ENCODE data around the gene TGFB2.

Gene TGFB2

GRCh38 chr1:218421531-218421930, 76.4 kb downstream of the TGFB2 start:
- TF ChIP-seq CREB1 (IDR thresholded peaks at IDR 0.05; ENCODE audit: low read depth) (no peak), EP300 (IDR thresholded peaks at IDR 0.05; ENCODE audit: borderline replicate concordance) (no peak), CEBPB (IDR thresholded peaks at IDR 0.05) (no peak), RAD21 (IDR thresholded peaks at IDR 0.05; ENCODE audit: low read depth) (no peak), MAX (IDR thresholded peaks at IDR 0.05) (no peak), TAF1 (IDR thresholded peaks at IDR 0.05; ENCODE audit: low read depth) (no peak), FOXM1 (IDR thresholded peaks at IDR 0.05; ENCODE audit: borderline replicate concordance, low read depth) (no peak), EGR1 (IDR thresholded peaks at IDR 0.05) (no peak), TCF12 (IDR thresholded peaks at IDR 0.05; ENCODE audit: low read depth) (no peak), YY1 (IDR thresholded peaks at IDR 0.05; ENCODE audit: low read depth) (no peak), NFIC (IDR thresholded peaks at IDR 0.05) (no peak), USF1 (IDR thresholded peaks at IDR 0.05) (no peak), TEAD4 (IDR thresholded peaks at IDR 0.05) (no peak)
- TF ChIP-seq, protein P1, sequence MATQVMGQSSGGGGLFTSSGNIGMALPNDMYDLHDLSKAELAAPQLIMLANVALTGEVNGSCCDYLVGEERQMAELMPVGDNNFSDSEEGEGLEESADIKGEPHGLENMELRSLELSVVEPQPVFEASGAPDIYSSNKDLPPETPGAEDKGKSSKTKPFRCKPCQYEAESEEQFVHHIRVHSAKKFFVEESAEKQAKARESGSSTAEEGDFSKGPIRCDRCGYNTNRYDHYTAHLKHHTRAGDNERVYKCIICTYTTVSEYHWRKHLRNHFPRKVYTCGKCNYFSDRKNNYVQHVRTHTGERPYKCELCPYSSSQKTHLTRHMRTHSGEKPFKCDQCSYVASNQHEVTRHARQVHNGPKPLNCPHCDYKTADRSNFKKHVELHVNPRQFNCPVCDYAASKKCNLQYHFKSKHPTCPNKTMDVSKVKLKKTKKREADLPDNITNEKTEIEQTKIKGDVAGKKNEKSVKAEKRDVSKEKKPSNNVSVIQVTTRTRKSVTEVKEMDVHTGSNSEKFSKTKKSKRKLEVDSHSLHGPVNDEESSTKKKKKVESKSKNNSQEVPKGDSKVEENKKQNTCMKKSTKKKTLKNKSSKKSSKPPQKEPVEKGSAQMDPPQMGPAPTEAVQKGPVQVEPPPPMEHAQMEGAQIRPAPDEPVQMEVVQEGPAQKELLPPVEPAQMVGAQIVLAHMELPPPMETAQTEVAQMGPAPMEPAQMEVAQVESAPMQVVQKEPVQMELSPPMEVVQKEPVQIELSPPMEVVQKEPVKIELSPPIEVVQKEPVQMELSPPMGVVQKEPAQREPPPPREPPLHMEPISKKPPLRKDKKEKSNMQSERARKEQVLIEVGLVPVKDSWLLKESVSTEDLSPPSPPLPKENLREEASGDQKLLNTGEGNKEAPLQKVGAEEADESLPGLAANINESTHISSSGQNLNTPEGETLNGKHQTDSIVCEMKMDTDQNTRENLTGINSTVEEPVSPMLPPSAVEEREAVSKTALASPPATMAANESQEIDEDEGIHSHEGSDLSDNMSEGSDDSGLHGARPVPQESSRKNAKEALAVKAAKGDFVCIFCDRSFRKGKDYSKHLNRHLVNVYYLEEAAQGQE (IDR thresholded peaks at IDR 0.05; ENCODE audit: low read depth), result no peak

DNA sequence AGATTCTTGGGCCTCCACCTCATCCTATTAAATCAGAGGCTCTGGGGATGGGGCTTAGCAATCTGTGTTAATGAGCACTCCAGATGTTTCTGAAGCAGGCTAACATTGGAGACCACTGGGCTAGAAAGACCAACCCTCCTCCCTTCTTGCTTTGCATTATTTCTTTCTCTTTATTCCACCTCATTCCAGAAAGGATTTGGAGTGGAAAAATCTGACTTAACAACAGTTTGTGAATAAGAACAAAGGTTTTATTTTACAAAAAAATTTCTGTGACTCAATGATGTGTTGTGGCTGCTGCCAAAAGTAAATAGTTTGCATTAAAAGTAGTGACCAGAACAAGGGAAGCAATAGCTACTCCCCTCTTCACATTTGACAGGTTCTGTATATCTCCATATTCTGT, 79.4 kb downstream of the TGFB2 start:
- TF ChIP-seq TAF1 (IDR thresholded peaks at IDR 0.05; ENCODE audit: low read depth) (no peak), RAD21 (IDR thresholded peaks at IDR 0.05; ENCODE audit: low read depth) (no peak), EP300 (IDR thresholded peaks at IDR 0.05; ENCODE audit: borderline replicate concordance) (peak; percentile 57; the same call in 1 of the 2 replicates), NFIC (IDR thresholded peaks at IDR 0.05) (peak; percentile 64), TCF12 (IDR thresholded peaks at IDR 0.05; ENCODE audit: low read depth) (peak; percentile 35; the same call in 1 of the 2 replicates), YY1 (IDR thresholded peaks at IDR 0.05; ENCODE audit: low read depth) (no peak), USF1 (IDR thresholded peaks at IDR 0.05) (no peak), TEAD4 (IDR thresholded peaks at IDR 0.05) (peak; percentile 61), FOXM1 (IDR thresholded peaks at IDR 0.05; ENCODE audit: borderline replicate concordance, low read depth) (no peak), ZBTB7A (IDR thresholded peaks at IDR 0.05; ENCODE audit: low read depth) (no peak), CEBPB (IDR thresholded peaks at IDR 0.05) (no peak), MAX (IDR thresholded peaks at IDR 0.05) (no peak)

GRCh38 chr1:218425647-218426342, 80.7 kb downstream of the TGFB2 start:
- no peak for TF ChIP-seq TEAD4 (IDR thresholded peaks at IDR 0.05)

GRCh38 chr1:218426343-218426657, 81.2 kb downstream of the TGFB2 start:
- TF ChIP-seq CREB1 (IDR thresholded peaks at IDR 0.05; ENCODE audit: low read depth) (no peak), NFIC (IDR thresholded peaks at IDR 0.05) (peak; percentile 85), EGR1 (IDR thresholded peaks at IDR 0.05) (no peak), YY1 (IDR thresholded peaks at IDR 0.05; ENCODE audit: low read depth) (no peak), ZBTB7A (IDR thresholded peaks at IDR 0.05; ENCODE audit: low read depth) (no peak), EP300 (IDR thresholded peaks at IDR 0.05; ENCODE audit: borderline replicate concordance) (no peak), RAD21 (IDR thresholded peaks at IDR 0.05; ENCODE audit: low read depth) (0 out of 2 replicates have a peak, but pooled peaks have one; percentile 2), TAF1 (IDR thresholded peaks at IDR 0.05; ENCODE audit: low read depth) (no peak), TEAD4 (IDR thresholded peaks at IDR 0.05) (no peak), CEBPB (IDR thresholded peaks at IDR 0.05) (peak; percentile 92), TCF12 (IDR thresholded peaks at IDR 0.05; ENCODE audit: low read depth) (no peak), MAX (IDR thresholded peaks at IDR 0.05) (no peak), FOXM1 (IDR thresholded peaks at IDR 0.05; ENCODE audit: borderline replicate concordance, low read depth) (no peak), USF1 (IDR thresholded peaks at IDR 0.05) (no peak)
- TF ChIP-seq, protein P1 (IDR thresholded peaks at IDR 0.05; ENCODE audit: low read depth), result no peak

- no peak for TF ChIP-seq USF1 (IDR thresholded peaks at IDR 0.05)
- TF ChIP-seq CREB1 (IDR thresholded peaks at IDR 0.05; ENCODE audit: low read depth), result no peak
- TF ChIP-seq NFIC (IDR thresholded peaks at IDR 0.05), result no peak
- TF ChIP-seq MAX (IDR thresholded peaks at IDR 0.05), result no peak
- TF ChIP-seq, protein P1 (IDR thresholded peaks at IDR 0.05; ENCODE audit: low read depth), result no peak
- TF ChIP-seq EP300 (IDR thresholded peaks at IDR 0.05; ENCODE audit: borderline replicate concordance), result no peak
- TF ChIP-seq EGR1 (IDR thresholded peaks at IDR 0.05), result no peak
- TF ChIP-seq TAF1 (IDR thresholded peaks at IDR 0.05; ENCODE audit: low read depth), result no peak
- TF ChIP-seq CEBPB (IDR thresholded peaks at IDR 0.05), result no peak
- no peak for TF ChIP-seq YY1 (IDR thresholded peaks at IDR 0.05; ENCODE audit: low read depth)
- TF ChIP-seq TEAD4 (IDR thresholded peaks at IDR 0.05), result no peak
- TF ChIP-seq RAD21 (IDR thresholded peaks at IDR 0.05; ENCODE audit: low read depth), result no peak
Measured at GRCh38 chr1:218429301-218429700, 84.2 kb downstream of the TGFB2 start.

Measured in Ishikawa (cell line).